Stimulated activated CD8-positive, alpha-beta memory T cell treated with anti-CD3 and anti-CD28 coated beads, Interleukin-4, amount 100 ng/mL, for 48 hours (primary cell): Measurements from ENCODE around the gene BCAS1.
"Not testable (repeated sequence)": the region's sequence is repeated elsewhere in the genome, so short reads cannot be mapped to it uniquely, and the experiment has no call there.

Experiments
- DNase-seq: peaks from one replicate; pipeline ENCODE4 v3.0.0-alpha.2; 2020

The BCAS1 gene

DNA sequence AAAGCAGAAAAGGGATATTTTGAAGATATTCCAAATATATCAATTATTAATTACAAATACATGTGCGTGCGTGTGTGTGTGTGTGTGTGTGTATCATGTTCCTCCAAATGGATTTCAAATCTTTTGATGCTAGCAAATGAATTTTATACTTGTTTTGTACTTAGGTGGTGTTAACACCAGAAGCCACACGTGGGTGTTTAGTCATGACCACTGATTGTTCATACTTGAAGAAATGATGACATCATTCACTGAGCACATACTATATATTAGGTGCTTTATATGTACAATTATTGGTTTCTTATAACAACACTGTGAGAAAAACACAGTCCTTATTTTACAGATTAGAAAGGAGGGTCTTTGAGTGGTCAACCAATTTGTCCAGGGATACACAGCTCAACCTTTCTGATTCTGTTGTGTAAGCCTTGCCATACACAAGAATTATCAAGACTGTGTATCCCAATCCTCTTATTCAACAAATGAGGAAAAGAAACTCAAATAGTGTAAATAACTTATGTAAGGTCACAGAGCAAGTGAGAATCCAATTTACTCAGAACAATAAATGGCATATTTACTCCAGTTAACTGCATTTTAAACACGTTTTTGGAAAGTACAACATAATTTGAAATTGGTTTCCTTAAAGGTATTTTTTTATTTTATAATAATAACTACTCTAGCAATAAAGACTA lies 88.5 kb downstream of the BCAS1 start:
- peak; percentile 63 for DNase-seq

GRCh38 chr20:53981130-53981529 lies 89.3 kb downstream of the BCAS1 start:
- DNase-seq = no peak

DNA sequence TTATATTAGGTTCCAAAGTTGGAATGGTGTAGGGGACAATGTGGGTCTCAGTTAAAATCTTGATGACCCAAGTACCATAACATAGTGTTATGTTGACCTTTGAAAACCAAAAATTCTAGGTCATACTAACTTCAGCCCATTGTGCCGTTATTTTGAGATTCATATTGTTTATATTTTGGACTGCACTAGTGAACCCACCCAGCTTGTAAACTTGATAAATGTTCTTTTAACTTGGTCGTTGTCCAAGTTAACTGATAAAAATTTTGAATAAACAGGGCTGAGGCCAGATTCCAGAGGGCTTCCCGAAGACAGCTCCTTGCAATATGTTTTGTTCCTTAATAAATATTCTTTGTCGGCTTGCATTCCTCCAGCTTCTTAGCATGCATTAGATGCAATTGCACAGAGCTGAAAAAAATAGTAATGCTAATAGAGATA lies 90.3 kb downstream of the BCAS1 start:
- DNase-seq = no peak

DNA sequence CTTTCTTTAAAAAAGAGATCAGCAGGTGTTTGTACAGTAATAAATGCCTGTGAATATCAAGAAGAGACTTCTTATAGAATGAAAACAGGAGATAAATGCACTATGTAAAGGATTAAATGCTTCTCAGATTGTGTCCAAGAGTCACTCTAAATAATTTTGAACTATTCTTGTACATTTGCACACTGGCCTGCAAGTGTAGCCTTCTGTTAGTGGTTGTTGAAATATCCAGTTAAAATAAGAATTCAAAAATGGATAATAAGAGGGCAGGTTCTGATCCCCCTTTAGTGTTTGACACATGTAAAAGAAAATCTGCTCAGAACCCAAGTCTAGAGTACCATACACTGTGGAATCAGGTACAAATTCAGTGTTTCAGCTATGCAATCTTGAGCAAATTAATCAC lies 91.9 kb downstream of the BCAS1 start:
- DNase-seq = no peak

DNA sequence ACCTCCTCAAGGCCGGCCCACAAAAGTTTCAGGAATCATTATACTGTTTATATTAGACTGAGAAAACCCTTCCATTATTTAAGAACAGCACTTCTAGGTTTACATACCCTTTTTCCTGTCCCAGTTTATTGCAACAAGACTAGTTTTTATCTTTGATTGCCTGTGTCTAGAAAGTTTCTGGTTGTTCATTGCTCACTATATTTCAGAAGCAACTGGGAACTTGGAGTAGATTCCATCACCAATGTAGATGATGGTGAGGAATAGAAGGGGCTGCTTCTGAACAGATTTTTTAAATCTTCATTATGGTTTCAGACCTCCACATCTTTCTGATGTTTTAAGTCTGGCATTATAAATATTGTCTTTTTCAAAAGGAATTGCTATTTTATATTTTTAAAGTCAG lies 93.0 kb downstream of the BCAS1 start:
- DNase-seq = no peak

GRCh38 chr20:53975761-53976160 lies 94.6 kb downstream of the BCAS1 start:
- no peak for DNase-seq

- no peak for DNase-seq
Measured at GRCh38 chr20:53974785-53975555, 95.4 kb downstream of the BCAS1 start.

GRCh38 chr20:53973882-53974281 lies 96.5 kb downstream of the BCAS1 start:
- DNase-seq = not testable (repeated sequence)

DNA sequence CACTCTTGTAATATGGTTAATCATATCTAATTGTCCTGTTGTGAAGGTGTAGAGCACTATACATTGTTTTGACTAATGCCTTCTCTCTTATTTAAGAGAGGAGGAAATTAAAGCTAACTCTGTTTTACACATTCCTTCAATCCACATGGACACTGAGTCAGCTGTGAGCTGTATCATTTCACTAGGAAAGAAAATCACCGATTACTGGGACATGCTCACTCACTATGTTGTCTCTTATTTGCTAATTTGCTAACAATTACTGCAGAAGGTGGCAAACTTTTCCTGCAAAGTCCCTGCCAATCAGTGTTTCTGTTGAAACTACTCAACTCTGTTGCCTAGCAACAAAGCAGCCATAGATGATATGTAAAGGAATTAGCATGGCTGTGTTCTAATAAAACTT lies 98.2 kb downstream of the BCAS1 start:
- no peak for DNase-seq

- DNase-seq = no peak
Measured at GRCh38 chr20:53971096-53971683, 99.2 kb downstream of the BCAS1 start.

DNA sequence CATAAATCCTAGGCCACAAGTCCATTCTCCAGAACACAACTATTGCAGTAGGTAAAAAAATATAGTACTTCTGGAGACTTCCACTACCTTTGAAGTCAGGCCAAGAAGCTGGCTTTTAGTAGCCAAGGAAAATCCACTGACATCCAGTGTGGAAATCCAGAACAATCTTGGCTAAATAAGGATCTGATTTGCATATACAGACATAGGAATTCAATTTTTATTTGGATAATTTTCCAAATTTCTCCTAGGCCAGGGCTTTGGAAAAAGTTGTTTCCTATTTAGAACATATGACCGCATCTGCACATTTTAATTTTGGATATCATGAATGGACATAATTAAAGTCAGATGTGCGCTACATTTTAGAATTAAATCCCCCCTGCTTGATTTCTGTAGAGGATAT lies 100.2 kb downstream of the BCAS1 start:
- DNase-seq = no peak

DNA sequence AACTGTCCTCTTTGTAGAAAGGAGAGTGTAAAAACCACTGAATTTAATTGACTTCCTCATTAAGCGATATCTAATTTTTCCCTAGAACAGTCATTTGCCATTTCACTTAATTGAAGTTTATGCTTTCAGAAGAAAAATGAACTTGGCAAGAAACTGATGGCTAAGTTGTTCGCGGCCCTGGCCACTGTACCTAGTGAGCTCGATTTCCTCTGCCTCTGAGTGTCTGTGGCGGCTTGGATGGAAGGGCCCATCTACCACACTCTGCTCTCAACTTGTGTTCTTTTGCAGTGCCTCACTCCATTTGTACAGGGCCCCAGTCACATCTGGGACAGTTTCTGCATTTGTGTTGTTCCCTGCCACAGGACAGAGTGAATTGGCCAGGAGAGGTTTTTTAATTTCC lies 102.9 kb downstream of the BCAS1 start:
- DNase-seq = no peak

- no peak for DNase-seq
Measured at GRCh38 chr20:53966774-53967398, 103.5 kb downstream of the BCAS1 start.

- DNase-seq = no peak
Measured at GRCh38 chr20:53964501-53965253, 105.7 kb downstream of the BCAS1 start.

GRCh38 chr20:53964067-53964466 lies 106.3 kb downstream of the BCAS1 start:
- DNase-seq = no peak

GRCh38 chr20:53963635-53964034 lies 106.8 kb downstream of the BCAS1 start:
- no peak for DNase-seq

- no peak for DNase-seq
Measured at GRCh38 chr20:53962388-53962787, 108.0 kb downstream of the BCAS1 start.

- no peak for DNase-seq
Measured at GRCh38 chr20:53961527-53961926, 108.9 kb downstream of the BCAS1 start.

DNA sequence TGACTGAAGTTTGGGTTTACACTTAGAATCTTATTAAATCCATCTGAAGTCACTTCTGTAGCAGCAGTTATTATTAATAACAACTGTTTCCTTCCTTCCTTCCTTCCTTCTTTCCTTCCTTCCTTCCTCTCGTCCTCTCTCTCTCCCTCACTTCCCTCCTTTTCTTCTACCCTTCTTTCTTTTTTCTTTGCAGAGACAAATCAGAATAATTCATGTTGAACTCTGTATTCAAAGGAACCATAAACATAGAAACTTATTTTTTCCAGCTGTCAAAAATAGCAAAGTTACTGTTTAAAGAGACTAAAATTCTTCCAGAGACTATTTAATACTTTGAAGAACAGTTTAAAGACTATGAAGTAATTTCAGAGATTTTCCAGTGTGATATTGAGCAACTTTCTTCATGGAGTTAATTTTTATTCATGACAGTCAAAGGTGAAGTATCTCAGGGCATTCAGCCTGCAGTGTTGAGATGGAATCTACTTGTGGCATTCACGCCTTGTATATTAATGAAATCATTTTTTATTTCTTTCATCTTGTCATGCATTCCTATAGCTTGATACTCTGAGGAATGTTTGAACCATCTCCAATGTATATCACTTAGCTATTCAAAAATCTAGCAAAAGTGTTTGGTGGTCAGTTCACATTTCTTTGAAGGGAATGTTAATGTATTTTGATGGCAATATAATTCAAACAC lies 109.7 kb downstream of the BCAS1 start:
- DNase-seq = no peak

DNA sequence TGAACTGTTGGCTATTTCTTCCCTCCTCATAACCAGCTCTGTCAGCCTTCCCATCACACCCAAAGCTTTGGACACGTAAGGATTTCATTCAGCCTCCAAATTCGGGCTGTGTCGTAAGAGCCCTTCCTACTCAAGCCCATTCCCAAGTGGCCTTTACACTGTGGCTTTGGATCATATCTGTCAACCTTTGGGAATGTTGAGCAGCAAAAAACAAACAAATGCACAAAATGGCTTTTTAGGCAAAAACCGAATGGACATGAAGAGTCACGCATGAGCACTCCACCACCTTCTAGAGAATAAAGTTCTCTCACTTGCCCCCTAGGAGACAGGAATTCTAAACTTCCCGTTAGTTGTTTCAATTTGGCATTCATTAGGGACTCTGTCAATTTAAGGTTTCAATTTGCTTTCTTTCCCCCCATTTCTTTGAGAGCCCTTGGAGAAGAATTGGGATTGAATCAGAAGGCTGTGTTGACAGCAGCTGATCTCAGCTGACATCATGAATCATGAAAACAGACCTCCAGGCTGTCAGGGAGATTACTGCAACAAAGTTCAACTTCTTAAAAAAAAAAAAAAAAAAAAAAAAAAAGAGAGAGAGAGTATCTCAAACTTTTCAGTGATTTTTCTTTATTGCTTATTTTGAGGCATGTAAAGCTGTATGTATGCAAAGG lies 110.3 kb downstream of the BCAS1 start:
- DNase-seq = no peak

DNA sequence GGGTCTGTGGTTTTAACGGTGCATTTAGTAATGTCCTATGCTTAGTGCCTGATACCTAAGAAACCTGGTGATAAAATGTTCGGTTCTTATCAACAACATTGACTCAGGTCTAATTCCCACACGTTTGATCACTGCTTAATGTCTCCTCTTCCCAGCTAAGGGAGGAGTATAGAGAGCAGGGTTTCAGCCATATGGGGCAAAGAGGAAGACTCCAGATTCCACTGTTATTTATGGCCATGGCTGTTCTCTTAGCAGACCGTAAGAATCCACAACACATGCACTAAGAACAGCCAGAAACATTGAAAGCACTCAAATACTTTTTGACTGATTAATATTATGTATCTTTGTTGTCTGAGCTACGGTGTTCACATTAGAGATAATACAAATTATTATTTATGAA lies 112.1 kb downstream of the BCAS1 start:
- DNase-seq = no peak
